Pulmonary artery endothelial cell (primary cell): ENCODE results near the gene ADGRG1. TPM values are rescaled to one million over a fixed set of nuclear protein-coding genes. Genes with fewer than 3 reads are reported as not detected.

Experiments used
- DNase-seq: peaks from one replicate; pipeline ENCODE4 v3.0.0-alpha.2; 2011; ENCODE audit warnings: low read depth, low spot score
- total RNA-seq: library from RNA; depleted of rRNA; stranded (reverse); fragments of >200 nt; gene quantifications from 2 replicates; pipeline ENCODE4 v1.2.3, GENCODE V29; 2014

Gene ADGRG1
- total RNA-seq, 1 donor from 2014 or later = 22.8 TPM

GRCh38 chr16:57682809-57683635, 54.6 kb downstream of the ADGRG1 start:
- no peak for DNase-seq

- DNase-seq = no peak
Observed at GRCh38 chr16:57683636-57684545, 55.5 kb downstream of the ADGRG1 start.

- no peak for DNase-seq
Observed at GRCh38 chr16:57684626-57685358, 56.4 kb downstream of the ADGRG1 start.

GRCh38 chr16:57685633-57686032, 57.2 kb downstream of the ADGRG1 start:
- no peak for DNase-seq

GRCh38 chr16:57686577-57686976, 58.1 kb downstream of the ADGRG1 start:
- DNase-seq = no peak

- no peak for DNase-seq
Observed at GRCh38 chr16:57687363-57687929, 59.0 kb downstream of the ADGRG1 start.

GRCh38 chr16:57688487-57688986, 60.1 kb downstream of the ADGRG1 start:
- DNase-seq = no peak

GRCh38 chr16:57688987-57689761, 60.7 kb downstream of the ADGRG1 start:
- DNase-seq = no peak

GRCh38 chr16:57689762-57690558, 61.5 kb downstream of the ADGRG1 start:
- no peak for DNase-seq

GRCh38 chr16:57690782-57691471, 62.5 kb downstream of the ADGRG1 start:
- no peak for DNase-seq

GRCh38 chr16:57692636-57693035, 64.2 kb downstream of the ADGRG1 start:
- no peak for DNase-seq

GRCh38 chr16:57693550-57693949, 65.1 kb downstream of the ADGRG1 start:
- DNase-seq = no peak

- no peak for DNase-seq
Observed at GRCh38 chr16:57694231-57694724, 65.8 kb downstream of the ADGRG1 start.

- DNase-seq = no peak
Observed at GRCh38 chr16:57694725-57695679, 66.6 kb downstream of the ADGRG1 start, which contains the start of gene DRC7. Gene DRC7 (plus strand): TSS chr16:57694806. CDS start chr16:57697950, 3,144 bp downstream.

- no peak for DNase-seq
Observed at GRCh38 chr16:57695680-57696069, 67.2 kb downstream of the ADGRG1 start.

- no peak for DNase-seq
Observed at GRCh38 chr16:57696240-57696639, 67.8 kb downstream of the ADGRG1 start.

GRCh38 chr16:57697896-57698537, 69.6 kb downstream of the ADGRG1 start:
- DNase-seq = no peak
